ENCODE results near the gene ZNF438. TPM values are rescaled to one million over a fixed set of nuclear protein-coding genes. Genes with fewer than 3 reads are reported as not detected.

Gene ZNF438
- total and polyA plus RNA-seq, 3 experiments from 2014 or later, result 2.9 to 4.2 (median 3.9) TPM

GRCh38 chr10:31071232-31072005 lies 39.8 kb upstream of the ZNF438 start:
- ChIA-PET POLR2A (no interaction called here), CTCF (no interaction called here)
- Mint-ChIP-seq H3K4me3 (no peak overlapping the region), H3K27ac (peak overlapping the region in 1 of 8 donors; percentile 2), H3K4me1 (no peaks in the 10 kb centered on the region), H3K9me3 (no peaks in the 10 kb centered on the region), H3K27me3 (peaks cover 21 to 66% of the 10 kb centered on the region in 2 donors), H3K36me3 (no peaks in the 10 kb centered on the region)
- Histone ChIP-seq H3K9me3 (ENCODE audit: low read length) (no peaks in the 10 kb centered on the region), H3K4me1 (ENCODE audit: insufficient read depth, low read length) (no peaks in the 10 kb centered on the region), H3K27ac (ENCODE audit: low read depth, low read length) (no peak overlapping the region), H3K27me3 (ENCODE audit: insufficient read depth, low read length, poor library complexity, severe bottlenecking) (peaks cover 10% of the 10 kb centered on the region), H3K4me3 (ENCODE audit: low read length) (no peak overlapping the region), H3K36me3 (ENCODE audit: insufficient read depth, low read length) (no peaks in the 10 kb centered on the region)
- DNase-seq, result no peak

GRCh38 chr10:31070691-31071090 lies 39.0 kb upstream of the ZNF438 start:
- POLR2A ChIA-PET, result no interaction called here
- Histone ChIP-seq H3K36me3 (ENCODE audit: insufficient read depth, low read length) (no peaks in the 10 kb centered on the region), H3K9me3 (ENCODE audit: low read length) (no peaks in the 10 kb centered on the region), H3K27me3 (ENCODE audit: insufficient read depth, low read length, poor library complexity, severe bottlenecking) (peaks cover 10% of the 10 kb centered on the region), H3K4me3 (ENCODE audit: low read length) (no peak overlapping the region), H3K4me1 (ENCODE audit: insufficient read depth, low read length) (no peaks in the 10 kb centered on the region), H3K27ac (ENCODE audit: low read depth, low read length) (no peak overlapping the region)
- DNase-seq, result no peak
- no peaks in the 10 kb centered on the region for H3K4me1 Mint-ChIP-seq
- H3K36me3 Mint-ChIP-seq, result no peaks in the 10 kb centered on the region
- CTCF ChIA-PET, result no interaction called here
- peak overlapping the region in 1 of 7 donors; percentile 10 for H3K4me3 Mint-ChIP-seq
- peaks cover 21 to 69% of the 10 kb centered on the region in 2 donors for H3K27me3 Mint-ChIP-seq
- H3K27ac Mint-ChIP-seq, result no peak overlapping the region
- no peaks in the 10 kb centered on the region for H3K9me3 Mint-ChIP-seq

GRCh38 chr10:31070025-31070424 lies 38.4 kb upstream of the ZNF438 start:
- Mint-ChIP-seq H3K4me1 (no peaks in the 10 kb centered on the region), H3K4me3 (peak overlapping the region in 1 of 7 donors; percentile 57), H3K36me3 (no peaks in the 10 kb centered on the region), H3K27me3 (peaks cover 21 to 76% of the 10 kb centered on the region in 2 donors), H3K9me3 (no peaks in the 10 kb centered on the region), H3K27ac (no peak overlapping the region)
- POLR2A ChIA-PET, result no interaction called here
- CTCF ChIA-PET, result no interaction called here
- Histone ChIP-seq H3K27me3 (ENCODE audit: insufficient read depth, low read length, poor library complexity, severe bottlenecking) (peaks cover 10% of the 10 kb centered on the region), H3K9me3 (ENCODE audit: low read length) (no peaks in the 10 kb centered on the region), H3K36me3 (ENCODE audit: insufficient read depth, low read length) (no peaks in the 10 kb centered on the region), H3K4me3 (ENCODE audit: low read length) (no peak overlapping the region), H3K27ac (ENCODE audit: low read depth, low read length) (no peak overlapping the region), H3K4me1 (ENCODE audit: insufficient read depth, low read length) (no peaks in the 10 kb centered on the region)
- no peak for DNase-seq

- H3K4me3 Mint-ChIP-seq, result no peak overlapping the region
- H3K27me3 ChIP-seq (ENCODE audit: insufficient read depth, low read length, poor library complexity, severe bottlenecking), result peaks cover 10% of the 10 kb centered on the region
- no peak for DNase-seq
- no peaks in the 10 kb centered on the region for H3K36me3 Mint-ChIP-seq
- H3K27me3 Mint-ChIP-seq, result peaks cover 23 to 81% of the 10 kb centered on the region in 2 donors
- peak overlapping the region in 1 of 8 donors; percentile 26 for H3K27ac Mint-ChIP-seq
- no peaks in the 10 kb centered on the region for H3K36me3 ChIP-seq (ENCODE audit: insufficient read depth, low read length)
- H3K9me3 ChIP-seq (ENCODE audit: low read length), result no peaks in the 10 kb centered on the region
- no peak overlapping the region for H3K4me3 ChIP-seq (ENCODE audit: low read length)
- no peaks in the 10 kb centered on the region for H3K4me1 Mint-ChIP-seq
- no peaks in the 10 kb centered on the region for H3K9me3 Mint-ChIP-seq
- no peaks in the 10 kb centered on the region for H3K4me1 ChIP-seq (ENCODE audit: insufficient read depth, low read length)
- ChIA-PET POLR2A (no interaction called here), CTCF (no interaction called here)
- no peak overlapping the region for H3K27ac ChIP-seq (ENCODE audit: low read depth, low read length)
Observed at GRCh38 chr10:31069411-31069810, 37.7 kb upstream of the ZNF438 start.

GRCh38 chr10:31064348-31064747 lies 32.7 kb upstream of the ZNF438 start:
- Histone ChIP-seq H3K4me1 (ENCODE audit: insufficient read depth, low read length) (no peaks in the 10 kb centered on the region), H3K27me3 (ENCODE audit: insufficient read depth, low read length, poor library complexity, severe bottlenecking) (no peaks in the 10 kb centered on the region), H3K36me3 (ENCODE audit: insufficient read depth, low read length) (no peaks in the 10 kb centered on the region), H3K27ac (ENCODE audit: low read depth, low read length) (no peak overlapping the region), H3K9me3 (ENCODE audit: low read length) (no peaks in the 10 kb centered on the region), H3K4me3 (ENCODE audit: low read length) (no peak overlapping the region)
- DNase-seq, result no peak
- no peaks in the 10 kb centered on the region for H3K4me1 Mint-ChIP-seq
- no peak overlapping the region for H3K4me3 Mint-ChIP-seq
- no peak overlapping the region for H3K27ac Mint-ChIP-seq
- H3K27me3 Mint-ChIP-seq, result peaks cover 16 to 70% of the 10 kb centered on the region in 2 donors
- H3K9me3 Mint-ChIP-seq, result no peaks in the 10 kb centered on the region
- ChIA-PET POLR2A (no interaction called here), CTCF (no interaction called here)
- H3K36me3 Mint-ChIP-seq, result no peaks in the 10 kb centered on the region

GRCh38 chr10:31063841-31064240 lies 32.2 kb upstream of the ZNF438 start:
- H3K9me3 ChIP-seq (ENCODE audit: low read length), result no peaks in the 10 kb centered on the region
- Mint-ChIP-seq H3K27ac (no peak overlapping the region), H3K9me3 (no peaks in the 10 kb centered on the region), H3K36me3 (no peaks in the 10 kb centered on the region), H3K27me3 (peaks cover 11 to 66% of the 10 kb centered on the region in 2 donors), H3K4me3 (no peak overlapping the region), H3K4me1 (no peaks in the 10 kb centered on the region)
- H3K36me3 ChIP-seq (ENCODE audit: insufficient read depth, low read length), result no peaks in the 10 kb centered on the region
- ChIA-PET POLR2A (no interaction called here), CTCF (interaction anchor here (0.7 kb wide), 1 partner anchor 9 kb away, joined by 3 read pairs; no protein-coding TSS in a partner anchor)
- no peak for DNase-seq
- H3K27ac ChIP-seq (ENCODE audit: low read depth, low read length), result no peak overlapping the region
- H3K4me1 ChIP-seq (ENCODE audit: insufficient read depth, low read length), result no peaks in the 10 kb centered on the region
- H3K4me3 ChIP-seq (ENCODE audit: low read length), result no peak overlapping the region
- no peaks in the 10 kb centered on the region for H3K27me3 ChIP-seq (ENCODE audit: insufficient read depth, low read length, poor library complexity, severe bottlenecking)

- no peaks in the 10 kb centered on the region for H3K4me1 Mint-ChIP-seq
- no peaks in the 10 kb centered on the region for H3K27me3 ChIP-seq (ENCODE audit: insufficient read depth, low read length, poor library complexity, severe bottlenecking)
- no peaks in the 10 kb centered on the region for H3K36me3 ChIP-seq (ENCODE audit: insufficient read depth, low read length)
- POLR2A ChIA-PET, result no interaction called here
- H3K36me3 Mint-ChIP-seq, result no peaks in the 10 kb centered on the region
- no peak overlapping the region for H3K4me3 Mint-ChIP-seq
- peaks cover 8 to 56% of the 10 kb centered on the region in 2 donors for H3K27me3 Mint-ChIP-seq
- H3K4me1 ChIP-seq (ENCODE audit: insufficient read depth, low read length), result no peaks in the 10 kb centered on the region
- no peak for DNase-seq
- no peak overlapping the region for H3K27ac ChIP-seq (ENCODE audit: low read depth, low read length)
- no peak overlapping the region for H3K4me3 ChIP-seq (ENCODE audit: low read length)
- H3K27ac Mint-ChIP-seq, result no peak overlapping the region
- CTCF ChIA-PET, result no interaction called here
- H3K9me3 ChIP-seq (ENCODE audit: low read length), result no peaks in the 10 kb centered on the region
- no peaks in the 10 kb centered on the region for H3K9me3 Mint-ChIP-seq
Observed at GRCh38 chr10:31062856-31063255, 31.2 kb upstream of the ZNF438 start.

- no peaks in the 10 kb centered on the region for H3K36me3 ChIP-seq (ENCODE audit: insufficient read depth, low read length)
- H3K4me1 ChIP-seq (ENCODE audit: insufficient read depth, low read length), result no peaks in the 10 kb centered on the region
- Mint-ChIP-seq H3K36me3 (no peaks in the 10 kb centered on the region), H3K27ac (no peak overlapping the region), H3K9me3 (no peaks in the 10 kb centered on the region), H3K27me3 (peaks cover 8 to 52% of the 10 kb centered on the region in 2 donors), H3K4me1 (no peaks in the 10 kb centered on the region), H3K4me3 (no peak overlapping the region)
- POLR2A ChIA-PET, result no interaction called here
- no peak for DNase-seq
- H3K27me3 ChIP-seq (ENCODE audit: insufficient read depth, low read length, poor library complexity, severe bottlenecking), result no peaks in the 10 kb centered on the region
- H3K27ac ChIP-seq (ENCODE audit: low read depth, low read length), result no peak overlapping the region
- CTCF ChIA-PET, result no interaction called here
- H3K4me3 ChIP-seq (ENCODE audit: low read length), result no peak overlapping the region
- no peaks in the 10 kb centered on the region for H3K9me3 ChIP-seq (ENCODE audit: low read length)
Observed at GRCh38 chr10:31061941-31062340, 30.3 kb upstream of the ZNF438 start.

Measured in CD8-positive, alpha-beta memory T cell (primary cell).